HepG2 (cell line): Measurements from ENCODE around the gene ABHD6. TPM values are rescaled to one million over a fixed set of nuclear protein-coding genes. Genes with fewer than 3 reads are reported as not detected.

Experiments
- AGO1 ChIP-seq: fragments of 200-400 bp; formaldehyde crosslinking; IDR thresholded peaks from 2 replicates; pipeline ENCODE4 v1.6.1; 2017; ENCODE audit warnings: mild to moderate bottlenecking, low read depth, low read length, moderate library complexity; ENCODE audit not compliant: poor library complexity, severe bottlenecking
- FOSL2 ChIP-seq: sonication (generic); formaldehyde crosslinking; IDR thresholded peaks from 2 replicates; pipeline ENCODE4 v1.4.0; 2020; ENCODE audit warnings: missing genetic modification reagents
- HBP1 ChIP-seq: IDR thresholded peaks from 2 replicates; pipeline ENCODE4 v1.6.1; 2016; ENCODE audit warnings: low read depth, control low read depth
- IKZF5 ChIP-seq: IDR thresholded peaks from 2 replicates; pipeline ENCODE4 v1.6.1; 2018; ENCODE audit warnings: missing genetic modification reagents, mild to moderate bottlenecking, missing compliant biosample characterization
- JDP2 ChIP-seq: sonication (generic); formaldehyde crosslinking; IDR thresholded peaks from 2 replicates; pipeline ENCODE4 v1.8.1; 2022; ENCODE audit warnings: missing genetic modification reagents, borderline replicate concordance
- KDM5B ChIP-seq: sonication (generic); formaldehyde crosslinking; IDR thresholded peaks from 2 replicates; pipeline ENCODE4 v1.4.0; 2020; ENCODE audit warnings: missing genetic modification reagents, mild to moderate bottlenecking, borderline replicate concordance
- PATZ1 ChIP-seq: sonication (generic); formaldehyde crosslinking; IDR thresholded peaks from 2 replicates; pipeline ENCODE4 v1.4.0; 2020; ENCODE audit warnings: missing genetic modification reagents
- SAFB2 ChIP-seq: sonication (generic); formaldehyde crosslinking; IDR thresholded peaks from 2 replicates; pipeline ENCODE4 v1.5.1; 2020; ENCODE audit warnings: missing genetic modification reagents, low read depth, mild to moderate bottlenecking, borderline replicate concordance
- SOX6 ChIP-seq, 2 experiments: fragments of 450-650 bp in 1 of 2; sonication (generic) in 1 of 2; formaldehyde crosslinking in 1 of 2; IDR thresholded peaks; 2 replicates each; pipeline versions ENCODE4 v1.4.0 to v1.6.1; 2017 to 2020; ENCODE audit warnings: antibody characterized with exemption in 1 of 2, mild to moderate bottlenecking in 1 of 2, missing genetic modification reagents in 1 of 2
- TMF1 ChIP-seq: sonication (generic); formaldehyde crosslinking; IDR thresholded peaks from 2 replicates; pipeline ENCODE4 v1.8.1; 2022; ENCODE audit warnings: low read depth, missing genetic modification reagents
- ZBTB40 ChIP-seq, 2 experiments: fragments of 450-650 bp in 1 of 2; sonication (generic) in 1 of 2; formaldehyde crosslinking in 1 of 2; IDR thresholded peaks; 2 replicates each; pipeline versions ENCODE4 v1.6.1 to v1.8.0; 2016 to 2022; ENCODE audit warnings: antibody characterized with exemption in 1 of 2, mild to moderate bottlenecking in 1 of 2, missing genetic modification reagents in 1 of 2
- ZFP90 ChIP-seq: sonication (generic); formaldehyde crosslinking; IDR thresholded peaks from 2 replicates; pipeline ENCODE4 v1.8.0; 2022; ENCODE audit warnings: missing genetic modification reagents, mild to moderate bottlenecking, inconsistent platforms, borderline replicate concordance
- ZNF782 ChIP-seq: sonication (generic); formaldehyde crosslinking; IDR thresholded peaks from 2 replicates; pipeline ENCODE4 v1.4.0; 2020; ENCODE audit warnings: missing genetic modification reagents, mild to moderate bottlenecking, borderline replicate concordance
- polyA plus RNA-seq, 8 experiments: library from polyadenylated mRNA; depleted of rRNA in 3 of 8; stranded (reverse) in 7 of 8; unstranded in 1 of 8; fragments of >200 nt; fragmentation: Illumina TruSeq in 4 of 8; extraction: Trizol in 4 of 8; gene quantifications; 2 replicates each; pipeline versions ENCODE4 v1.2.1 to v1.2.3, GENCODE V29; 2011 to 2016; ENCODE audit warnings: low read depth in 4 of 8, missing spikeins in 1 of 8, mixed read lengths in 1 of 8; ENCODE audit not compliant: insufficient read depth in 1 of 8
- total RNA-seq, 5 experiments: library from RNA; depleted of rRNA; stranded (reverse); fragments of >200 nt; fragmentation: Illumina TruSeq; extraction: Trizol; gene quantifications; 2 replicates each; pipeline ENCODE4 v1.2.3, GENCODE V29; 2016; ENCODE audit warnings: low read depth in 1 of 5

ABHD6 gene
- total and polyA plus RNA-seq, 2 of the 13 experiments (the other 11 are each of a cell fraction or from before 2014, with no cell fraction given), result 9.0 to 17.2 TPM

- TF ChIP-seq ZBTB40 (IDR thresholded peaks at IDR 0.05) (no peak), ZBTB40 (CRISPR knock-in tag; IDR thresholded peaks at IDR 0.05) (no peak; the same call in 1 of the 2 replicates), PATZ1 (CRISPR knock-in tag) (peak; percentile 96), FOSL2 (CRISPR knock-in tag) (peak; percentile 66), SAFB2 (CRISPR knock-in tag) (peak; percentile 34; the same call in 1 of the 2 replicates), JDP2 (CRISPR knock-in tag) (no peak), AGO1 (no peak), SOX6 (IDR thresholded peaks at IDR 0.05) (no peak), SOX6 (CRISPR knock-in tag; IDR thresholded peaks at IDR 0.05) (peak; percentile 95), KDM5B (CRISPR knock-in tag) (no peak; the same call in 1 of the 2 replicates), HBP1 (CRISPR knock-in tag) (no peak; the same call in 1 of the 2 replicates), IKZF5 (CRISPR knock-in tag) (peak; percentile 48; the same call in 1 of the 2 replicates), TMF1 (no peak), ZNF782 (no peak), ZFP90 (CRISPR knock-in tag) (no peak)
Observed at GRCh38 chr3:58191361-58191991, 46.1 kb upstream of the ABHD6 start (continued).
